Peyer's patch (tissue), 4 donors: ENCODE results near the gene DPYSL5.

Experiments used
- POLR2A ChIP-seq, 2 donors: fragments of 450-650 bp; IDR thresholded peaks; one replicate each; pipeline ENCODE4 v1.5.1; 2017; ENCODE audit warnings: antibody characterized with exemption in 2 of 2, mild to moderate bottlenecking in 2 of 2, moderate library complexity in 2 of 2
- TF ChIP-seq, protein P1 (sequence below), 6 experiments: fragments of 450-650 bp in 4 of 6; fragments of 200-600 bp in 2 of 6; sonication (generic) in 1 of 6; IDR thresholded peaks; one replicate each; pipeline ENCODE4 v1.5.1; 2017 to 2019; ENCODE audit warnings: antibody characterized with exemption in 6 of 6, mild to moderate bottlenecking in 3 of 6, moderate library complexity in 1 of 6

- no peak for TF ChIP-seq POLR2A (IDR thresholded peaks at IDR 0.05)
- TF ChIP-seq, protein P1, sequence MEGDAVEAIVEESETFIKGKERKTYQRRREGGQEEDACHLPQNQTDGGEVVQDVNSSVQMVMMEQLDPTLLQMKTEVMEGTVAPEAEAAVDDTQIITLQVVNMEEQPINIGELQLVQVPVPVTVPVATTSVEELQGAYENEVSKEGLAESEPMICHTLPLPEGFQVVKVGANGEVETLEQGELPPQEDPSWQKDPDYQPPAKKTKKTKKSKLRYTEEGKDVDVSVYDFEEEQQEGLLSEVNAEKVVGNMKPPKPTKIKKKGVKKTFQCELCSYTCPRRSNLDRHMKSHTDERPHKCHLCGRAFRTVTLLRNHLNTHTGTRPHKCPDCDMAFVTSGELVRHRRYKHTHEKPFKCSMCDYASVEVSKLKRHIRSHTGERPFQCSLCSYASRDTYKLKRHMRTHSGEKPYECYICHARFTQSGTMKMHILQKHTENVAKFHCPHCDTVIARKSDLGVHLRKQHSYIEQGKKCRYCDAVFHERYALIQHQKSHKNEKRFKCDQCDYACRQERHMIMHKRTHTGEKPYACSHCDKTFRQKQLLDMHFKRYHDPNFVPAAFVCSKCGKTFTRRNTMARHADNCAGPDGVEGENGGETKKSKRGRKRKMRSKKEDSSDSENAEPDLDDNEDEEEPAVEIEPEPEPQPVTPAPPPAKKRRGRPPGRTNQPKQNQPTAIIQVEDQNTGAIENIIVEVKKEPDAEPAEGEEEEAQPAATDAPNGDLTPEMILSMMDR (IDR thresholded peaks at IDR 0.05), result no peak
These were observed 40.0 kb upstream of the DPYSL5 start for GRCh38 chr2:26807788-26808460.
